Cardiac septum (tissue), 1 donor: ENCODE measurements around the gene METAP1. TPM values are rescaled to one million over a fixed set of nuclear protein-coding genes. Genes with fewer than 3 reads are reported as not detected.
"Not testable (repeated sequence)": the region's sequence is repeated elsewhere in the genome, so short reads cannot be mapped to it uniquely, and the experiment has no call there.

Experiments used
- DNase-seq: peaks from one replicate; pipeline ENCODE4 v3.0.0-alpha.2; 2020; ENCODE audit warnings: low spot score
- intact Hi-C: fragments of 100-400 bp; cut with DNase I; formaldehyde crosslinking; loops from one replicate; pipeline ENCODE4 v1.14.0; 2022
- total RNA-seq: library from RNA; stranded (reverse); fragmentation: NEBNext Ultra II Directional; extraction: Animal tissue kit (Norgen Biotek cat#: 25700); gene quantifications from one replicate; pipeline ENCODE4 v1.2.1, GENCODE V29; 2021
- donor health status: DM: no; HTN: no; CAD: no.

The METAP1 gene
- total RNA-seq, 1 donor from 2014 or later, result 56.2 TPM

- no peak for DNase-seq
- intact Hi-C loops, result no loop called here
These were observed 47.8 kb downstream of the METAP1 start for GRCh38 chr4:99043346-99043745.

DNA sequence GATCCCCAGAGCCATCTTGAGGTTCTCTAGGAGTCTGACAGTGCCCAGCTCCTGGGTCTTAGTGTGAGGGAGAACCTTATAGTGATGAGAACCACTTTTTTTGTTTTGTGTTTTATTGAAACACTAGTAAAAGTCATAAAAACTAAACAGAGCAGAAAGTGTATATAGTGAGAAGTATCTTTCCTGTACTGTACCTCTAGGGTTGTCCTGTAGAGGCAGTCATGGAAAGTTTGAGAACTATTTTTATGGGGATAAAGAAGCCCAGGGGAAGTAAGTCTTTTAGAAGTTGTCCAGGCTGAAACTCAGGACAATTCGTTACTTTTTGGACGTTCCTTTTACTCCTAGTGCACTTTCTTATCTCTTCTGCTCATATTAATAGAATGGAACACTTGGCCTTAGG is 52.2 kb downstream of the METAP1 start:
- intact Hi-C loops, result no loop called here
- no peak for DNase-seq

DNA sequence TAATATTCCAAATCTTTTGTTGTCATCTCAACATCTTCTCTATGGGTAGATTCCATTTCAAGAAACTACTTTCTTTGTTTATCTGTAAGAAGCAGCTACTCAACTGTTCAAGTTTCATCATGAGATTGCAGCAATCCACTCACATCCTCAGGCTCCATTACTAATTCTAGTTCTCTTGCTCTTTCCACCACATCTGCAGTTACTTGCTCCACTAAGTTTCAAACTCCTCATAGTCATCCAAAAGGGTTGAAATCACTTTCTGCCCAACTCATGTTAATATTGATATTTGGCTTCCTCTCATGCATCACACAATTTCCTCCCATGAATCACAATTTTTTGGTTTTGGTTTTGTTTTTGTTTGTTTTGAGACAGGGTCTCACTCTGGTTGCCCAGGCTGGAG is 57.4 kb downstream of the METAP1 start:
- intact Hi-C loops, result loop anchor here (5.0 to 10.0 kb wide), 2 partner anchors 111 to 218 kb away; no protein-coding TSS in a partner anchor
- no peak for DNase-seq

DNA sequence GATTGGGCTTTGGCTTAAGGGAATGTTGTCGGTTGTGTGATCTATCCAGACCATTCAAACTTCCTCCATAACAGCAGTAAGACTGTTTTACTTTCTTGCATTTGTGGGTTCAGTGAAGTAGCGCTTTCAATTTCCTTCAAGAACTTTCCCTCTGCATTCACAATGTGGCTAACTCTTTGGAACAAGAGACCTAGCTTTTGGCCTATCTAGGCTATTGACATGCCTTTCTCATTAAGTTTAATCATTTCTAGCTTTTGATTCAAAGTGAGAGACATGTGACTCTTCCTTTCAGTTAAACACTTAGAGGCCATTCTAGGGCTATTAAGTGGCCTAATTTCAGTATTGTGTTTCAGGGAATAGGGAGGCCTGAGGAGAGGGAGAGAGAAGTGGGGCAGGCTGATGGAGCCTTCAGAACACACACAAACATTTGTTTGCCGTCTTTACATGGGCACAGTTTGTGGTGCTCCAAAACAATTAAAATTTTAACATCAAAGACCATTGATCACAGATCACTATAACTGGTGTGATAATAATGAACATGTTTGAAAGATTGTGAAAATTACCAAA is 59.0 kb downstream of the METAP1 start:
- intact Hi-C loops, result loop anchor here (5.0 to 10.0 kb wide), 2 partner anchors 112 to 220 kb away; no protein-coding TSS in a partner anchor
- no peak for DNase-seq

- no peak for DNase-seq
These were observed 62.7 kb downstream of the METAP1 start for GRCh38 chr4:99058228-99058627.

GRCh38 chr4:99059550-99059949 is 64.0 kb downstream of the METAP1 start:
- DNase-seq, result no peak
- intact Hi-C loops, result loop anchor here (2.0 to 10.0 kb wide), 4 partner anchors 29 to 592 kb away; partner anchors contain the start of genes ADH5 and EIF4E

More at GRCh38 chr4:99058228-99058627, 62.7 kb downstream of the METAP1 start:
- intact Hi-C loops, result loop anchor here (2.0 to 10.0 kb wide), 4 partner anchors 31 to 591 kb away; partner anchors contain the start of genes ADH5 and EIF4E

DNA sequence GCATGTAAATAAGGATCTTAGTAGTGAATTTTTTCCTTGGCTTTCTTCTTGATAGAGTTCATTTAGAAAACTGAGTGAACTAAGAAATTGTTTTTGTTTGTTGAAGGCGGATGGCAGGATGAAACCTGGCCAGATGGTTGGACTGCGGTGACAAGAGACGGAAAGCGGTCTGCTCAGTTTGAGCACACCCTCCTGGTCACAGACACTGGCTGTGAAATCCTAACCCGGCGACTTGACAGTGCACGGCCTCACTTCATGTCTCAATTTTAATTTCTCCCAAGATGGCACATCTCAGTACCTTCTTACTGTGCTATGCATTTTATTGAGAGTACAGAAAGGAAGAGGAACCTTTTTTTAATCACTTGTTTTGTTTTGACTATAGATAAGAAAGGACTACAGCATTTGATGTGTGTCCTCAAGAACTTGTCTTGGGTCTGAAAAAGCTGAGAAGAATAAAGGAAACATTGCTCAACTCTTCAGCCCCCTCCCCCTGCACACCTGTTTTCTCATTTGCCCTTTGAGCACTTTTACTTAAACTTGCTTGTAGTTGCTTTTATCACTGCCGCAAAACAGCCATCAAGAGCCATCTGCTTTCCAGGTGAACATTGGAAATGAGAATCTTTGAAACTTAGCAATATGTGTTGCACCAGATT is 65.7 kb downstream of the METAP1 start:
- no peak for DNase-seq
- intact Hi-C loops, result no loop called here

- intact Hi-C loops, result no loop called here
- no peak for DNase-seq
These were observed 66.6 kb downstream of the METAP1 start for GRCh38 chr4:99062120-99062519.

- DNase-seq, intact Hi-C loops: not testable (repeated sequence)
These were observed 70.0 kb downstream of the METAP1 start for GRCh38 chr4:99065521-99065920.

- DNase-seq, result no peak
- intact Hi-C loops, result no loop called here
These were observed 72.1 kb downstream of the METAP1 start for GRCh38 chr4:99067617-99068016.

GRCh38 chr4:99071159-99071558 is 75.6 kb downstream of the METAP1 start:
- intact Hi-C loops, result no loop called here
- no peak for DNase-seq

- DNase-seq, result no peak
- intact Hi-C loops, result no loop called here
These were observed 79.3 kb downstream of the METAP1 start for GRCh38 chr4:99074816-99075215.

- intact Hi-C loops, result no loop called here
- DNase-seq, result no peak
These were observed 80.9 kb downstream of the METAP1 start for GRCh38 chr4:99076292-99076976.

- intact Hi-C loops, result no loop called here
- no peak for DNase-seq
These were observed 81.7 kb downstream of the METAP1 start for GRCh38 chr4:99077177-99077576.

DNA sequence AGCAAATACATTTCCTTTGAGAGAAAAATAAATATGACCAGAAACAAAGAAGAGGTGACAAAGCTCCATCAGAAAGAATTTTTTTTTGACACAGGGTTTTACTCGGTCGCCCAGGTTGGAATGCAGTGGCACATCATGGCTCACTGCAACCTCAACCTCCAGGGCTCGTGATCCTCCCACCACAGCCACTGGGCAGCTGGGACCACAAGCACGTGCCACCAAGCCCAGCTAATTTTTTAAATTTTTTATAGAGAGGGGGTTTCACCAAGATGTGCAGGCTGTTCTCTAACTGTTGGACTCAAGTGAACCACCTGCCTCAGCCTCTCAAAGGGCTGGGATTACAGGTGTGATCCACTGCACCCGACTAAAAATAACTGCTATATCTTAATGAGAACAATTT is 82.8 kb downstream of the METAP1 start:
- intact Hi-C loops, result no loop called here
- DNase-seq, result no peak

DNA sequence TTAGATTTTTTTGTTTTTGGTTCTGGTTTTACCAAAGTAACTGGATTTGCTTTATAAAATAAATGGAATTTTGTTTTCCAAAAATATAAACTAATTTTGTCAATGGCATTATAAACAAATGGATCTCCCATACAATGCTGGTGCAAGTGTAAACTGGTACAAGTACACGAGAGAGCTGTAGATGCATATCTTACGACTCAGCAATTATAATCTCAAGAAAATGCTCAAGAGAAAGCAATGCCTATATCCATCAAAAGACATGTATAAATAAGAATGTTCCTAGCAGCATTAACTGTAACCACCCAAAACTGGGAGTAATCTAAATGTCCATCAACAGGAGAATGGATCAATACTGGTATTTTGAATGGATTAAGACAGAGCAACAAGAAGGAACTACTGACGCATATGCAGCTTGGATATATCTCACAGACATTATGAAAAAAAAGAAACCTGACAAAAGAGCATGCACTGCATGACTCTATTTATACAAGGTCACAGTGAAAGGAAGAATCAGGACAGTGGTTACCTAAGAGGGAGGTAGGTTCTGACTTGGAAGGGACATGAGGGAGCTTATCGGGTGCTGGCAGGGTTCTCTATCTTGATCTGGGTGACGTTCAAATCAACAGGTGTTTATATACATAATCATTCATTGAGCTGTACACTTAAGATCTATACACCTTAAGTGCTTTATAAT is 83.6 kb downstream of the METAP1 start:
- no peak for DNase-seq
- intact Hi-C loops, result no loop called here

DNA sequence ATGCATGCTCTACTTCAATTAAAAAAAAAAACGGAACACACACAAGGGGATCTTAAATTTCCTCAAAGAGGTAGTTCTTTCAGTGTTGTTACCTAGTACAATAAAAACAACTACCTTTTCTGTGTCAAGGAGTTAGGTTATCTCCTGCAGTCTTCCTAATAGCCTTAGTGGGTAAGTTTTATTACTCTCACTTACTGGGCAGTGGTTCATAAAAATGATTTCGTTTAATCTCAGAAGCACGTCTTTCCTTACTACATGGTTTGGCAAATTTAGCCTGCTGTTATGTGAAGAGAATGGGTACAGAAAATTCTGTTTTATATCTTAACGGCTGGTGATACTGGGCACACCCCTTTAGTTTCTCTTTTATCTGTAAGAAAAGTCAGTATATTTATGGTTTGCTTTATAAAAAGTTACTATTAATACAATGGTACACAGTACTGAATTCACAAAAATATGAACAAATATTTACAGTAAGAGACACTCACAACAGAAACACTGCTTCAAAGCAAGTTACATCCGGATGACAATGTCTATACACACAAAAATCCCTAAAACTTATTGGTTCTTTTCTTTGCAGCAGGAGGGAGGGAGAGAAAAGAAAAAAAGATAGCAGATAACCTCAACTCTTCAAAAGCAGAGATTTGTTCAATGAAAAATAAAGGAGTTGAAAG is 84.2 kb downstream of the METAP1 start:
- DNase-seq, result no peak
- intact Hi-C loops, result no loop called here

DNA sequence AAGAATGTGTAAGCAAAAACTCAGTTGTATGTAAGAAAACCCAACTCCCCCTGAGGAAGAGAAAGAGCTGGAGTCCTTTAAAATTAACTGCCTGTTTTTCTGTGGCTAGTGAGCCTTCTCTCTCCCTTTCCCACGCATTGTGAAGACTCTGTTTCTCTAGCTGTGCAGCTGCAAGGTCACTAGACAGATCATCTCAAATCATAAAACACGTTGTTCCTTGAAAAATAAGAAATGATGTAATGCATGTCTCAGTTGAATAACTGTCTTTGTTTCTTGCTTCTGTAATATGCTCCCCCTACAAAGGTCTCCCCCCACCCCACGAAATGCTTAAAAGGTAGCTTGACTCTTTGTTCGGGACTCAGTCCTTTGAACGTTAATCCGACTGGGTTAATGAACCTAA is 85.3 kb downstream of the METAP1 start:
- intact Hi-C loops, DNase-seq: not testable (repeated sequence)

DNA sequence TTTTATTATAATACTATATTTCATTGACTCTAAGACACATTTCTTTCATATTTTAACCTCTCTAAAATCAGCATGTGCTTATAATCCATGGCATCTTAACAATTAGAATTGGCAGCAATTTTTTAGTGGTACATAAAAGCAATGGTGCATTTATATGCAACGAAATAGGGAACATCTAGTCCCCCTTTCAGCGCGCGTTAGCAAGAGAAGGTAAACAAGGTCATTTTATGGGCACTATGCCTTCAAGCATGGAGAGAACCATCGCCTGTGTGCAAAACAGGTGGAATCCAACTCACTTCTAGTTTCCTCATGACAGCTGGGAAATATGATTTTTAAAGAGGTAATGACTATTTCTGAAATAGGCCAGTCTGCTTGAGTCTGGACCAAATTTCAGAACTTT is 86.7 kb downstream of the METAP1 start:
- intact Hi-C loops, result no loop called here
- DNase-seq, result no peak

GRCh38 chr4:99084595-99084994 is 89.1 kb downstream of the METAP1 start:
- no peak for DNase-seq
- intact Hi-C loops, result no loop called here
